Activated T-cell treated with anti-CD3 and anti-CD28 coated beads, Interleukin-2, amount 50 U/mL, for 1 hour (primary cell): ENCODE data around the gene SOS1.
A peak's percentile ranks its signal among the peaks of the same experiment; 100 is the strongest.
"Not testable (repeated sequence)": the region's sequence is repeated elsewhere in the genome, so short reads cannot be mapped to it uniquely, and the experiment has no call there.

ENCODE experiments used
- DNase-seq: peaks from one replicate; pipeline ENCODE4 v3.0.0-alpha.2; 2020

Gene SOS1

GRCh38 chr2:39138187-39138836, 17.5 kb upstream of the SOS1 start:
- not testable (repeated sequence) for DNase-seq

DNA sequence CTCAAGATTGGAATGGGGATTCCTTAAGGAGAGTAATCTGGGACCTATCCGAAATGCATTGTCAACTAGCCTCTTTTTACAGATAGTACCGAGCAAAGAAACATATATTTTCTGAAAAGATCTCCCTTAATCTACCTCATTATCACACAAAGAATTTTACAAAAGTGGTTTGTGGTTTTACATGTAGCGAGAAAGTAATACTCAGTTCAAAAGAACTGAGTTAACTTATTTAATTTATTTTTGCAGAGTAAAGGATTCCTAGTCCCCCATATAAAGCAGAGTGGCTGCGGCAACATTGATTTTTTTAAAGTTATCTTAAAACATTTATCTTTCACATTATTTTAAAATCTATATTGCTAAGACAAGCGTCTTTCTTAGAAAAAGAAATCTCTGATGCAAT, 15.9 kb upstream of the SOS1 start:
- no peak for DNase-seq

DNA sequence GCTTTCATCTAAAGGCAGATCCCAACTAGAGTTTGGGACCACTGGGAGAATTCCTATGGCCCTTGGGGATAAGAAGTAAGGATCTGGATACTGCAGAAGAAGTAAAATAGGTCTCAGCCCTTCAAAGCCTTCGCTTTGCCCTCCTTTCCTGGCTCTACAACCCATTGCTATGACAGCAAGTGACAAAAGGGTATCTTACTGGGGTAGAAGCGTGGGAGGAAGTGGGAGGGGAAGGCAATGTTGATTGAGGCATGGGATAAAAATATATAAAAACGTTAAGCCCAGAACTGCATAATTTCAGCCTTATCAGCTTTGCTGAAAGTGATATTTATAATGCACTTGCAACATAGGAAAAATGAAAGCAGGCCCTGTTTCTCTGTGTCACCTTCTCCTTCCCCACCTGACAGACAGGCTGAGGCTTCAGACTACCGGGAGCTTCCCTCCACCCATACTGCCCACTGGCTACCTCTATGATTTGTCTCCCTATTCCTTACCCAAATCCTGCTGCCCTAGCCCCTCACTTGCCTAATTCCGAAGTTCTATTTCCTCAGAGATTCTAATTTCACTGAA, 14.9 kb upstream of the SOS1 start:
- DNase-seq, result no peak

DNA sequence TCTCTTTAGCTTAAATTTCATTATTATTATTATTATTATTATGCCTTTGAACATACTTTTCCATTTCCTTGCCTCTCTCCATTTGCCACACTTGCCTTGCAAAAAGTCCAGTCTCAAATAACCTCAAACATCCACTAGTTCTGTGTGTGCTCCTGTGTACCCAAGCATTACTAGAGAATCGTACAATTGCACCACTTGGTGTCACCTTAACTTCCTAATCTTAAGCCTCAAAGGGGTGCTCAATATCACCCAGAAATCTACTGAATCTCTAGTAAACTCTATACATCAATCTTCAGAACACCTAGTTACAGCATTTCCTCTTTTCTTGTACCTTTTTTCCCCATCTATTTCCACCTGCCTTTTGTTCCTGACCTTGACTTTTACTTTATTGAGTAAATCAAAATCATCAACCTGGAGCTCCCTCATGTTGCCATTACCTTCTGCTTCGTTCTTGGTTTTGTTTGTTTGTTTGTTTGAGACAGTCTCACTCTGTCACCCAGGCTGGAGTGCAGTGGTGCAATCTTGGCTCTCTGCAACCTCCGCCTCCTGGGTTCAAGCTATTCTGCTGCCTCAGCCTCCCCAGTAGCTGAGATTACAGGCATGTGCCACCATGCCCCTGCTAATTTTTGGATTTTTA, 12.5 kb upstream of the SOS1 start:
- no peak for DNase-seq

- peak; percentile 38 for DNase-seq
Measured at GRCh38 chr2:39128919-39129391, 8.1 kb upstream of the SOS1 start.

- peak; percentile 27 for DNase-seq
Measured at GRCh38 chr2:39127973-39128372, 7.1 kb upstream of the SOS1 start.

GRCh38 chr2:39124746-39125057, 3.9 kb upstream of the SOS1 start:
- no peak for DNase-seq

- DNase-seq, result peak; percentile 94
Measured at GRCh38 chr2:39124000-39124745, 3.3 kb upstream of the SOS1 start.

DNA sequence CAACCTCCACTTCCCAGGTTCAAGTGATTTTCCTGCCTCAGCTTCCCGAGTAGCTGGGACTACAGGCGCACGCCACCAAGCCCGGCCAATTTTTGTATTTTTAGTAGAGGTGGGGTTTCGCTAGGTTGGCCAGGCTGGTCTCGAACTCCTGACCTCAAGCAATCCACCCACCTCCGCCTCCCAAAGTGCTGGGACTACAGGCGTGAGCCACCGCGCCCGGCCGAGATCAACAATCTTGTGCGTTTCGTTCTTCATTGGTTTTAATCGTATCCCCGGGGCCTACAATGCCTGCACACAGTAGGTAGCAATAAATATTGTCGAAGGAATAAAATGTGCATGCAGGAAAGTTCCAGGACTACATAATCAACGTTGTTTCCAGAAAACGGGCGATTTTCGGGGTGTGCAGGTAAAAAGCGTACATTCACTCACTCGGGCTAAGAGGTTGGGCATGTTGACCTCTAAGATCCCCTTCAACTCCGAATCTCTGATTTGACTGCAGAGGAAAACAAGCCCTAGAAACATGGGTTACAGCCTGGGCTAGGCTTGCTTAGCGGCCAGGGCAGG, 2.7 kb upstream of the SOS1 start:
- DNase-seq, result no peak

DNA sequence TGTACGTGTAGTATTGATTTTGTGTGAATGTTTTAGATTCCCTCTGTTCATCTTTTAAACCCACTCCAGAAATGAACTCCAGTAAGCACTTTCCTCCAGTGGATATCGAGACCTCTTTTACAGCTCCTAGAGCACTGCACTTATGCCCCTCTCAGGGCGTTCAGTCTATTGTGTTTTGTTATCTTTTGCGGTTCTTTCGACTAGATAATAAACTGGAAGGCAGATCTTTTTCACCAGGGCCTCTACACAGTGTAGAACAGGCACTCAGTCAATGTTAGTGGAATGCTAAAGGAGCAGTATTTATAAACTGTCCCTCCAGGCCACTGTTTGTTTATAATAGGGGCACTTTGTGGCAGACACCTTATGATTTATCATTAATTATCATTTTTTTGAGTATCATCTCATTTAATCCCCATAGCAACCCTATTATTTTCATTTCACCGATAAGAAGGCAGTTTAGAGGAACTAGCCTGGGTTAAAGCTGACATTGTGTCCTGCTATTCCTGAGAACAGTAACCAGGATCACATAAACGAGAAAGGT, 742 bp upstream of the SOS1 start:
- DNase-seq, result no peak

- DNase-seq, result no peak
Measured at GRCh38 chr2:39120521-39120770, 405 bp downstream of the SOS1 start.

DNA sequence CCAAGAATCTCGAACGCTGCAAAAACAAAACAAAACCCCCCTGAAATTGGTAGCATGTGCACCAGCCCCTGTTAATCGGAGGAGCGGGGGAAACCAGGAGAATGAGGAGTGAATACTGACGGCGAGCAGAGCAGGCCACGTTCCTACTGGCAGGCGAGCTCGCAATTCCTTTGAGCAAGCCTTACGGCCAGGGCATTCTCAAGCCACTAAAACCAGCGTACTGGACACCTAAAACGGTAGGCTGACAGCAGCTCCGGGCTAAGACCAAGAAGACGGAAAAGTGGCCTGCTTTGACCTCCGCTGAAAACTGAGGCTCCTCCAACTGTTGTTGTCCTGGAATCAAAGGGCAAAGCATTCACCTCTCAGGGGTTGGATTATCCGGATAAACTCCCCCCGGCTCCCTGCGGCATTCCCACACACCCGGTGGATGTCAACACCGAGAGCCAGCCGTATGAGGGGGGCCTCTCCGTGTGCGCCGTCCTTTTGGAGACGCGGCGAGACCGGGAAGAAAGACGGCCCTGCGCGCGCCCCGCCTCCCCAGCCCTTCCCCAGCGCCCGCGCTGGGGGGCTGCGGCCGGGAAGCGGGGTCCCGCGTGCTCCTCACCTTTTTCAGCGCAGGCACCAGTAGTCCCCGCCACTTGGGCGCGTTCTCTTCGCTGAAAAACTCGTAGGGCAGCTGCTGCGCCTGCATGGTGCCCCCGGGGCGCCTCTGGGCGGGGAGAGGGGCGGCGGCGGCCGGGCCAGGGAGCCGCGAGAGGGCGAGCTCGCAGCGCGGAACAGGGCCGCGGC, 925 bp downstream of the SOS1 start:
- peak; percentile 75 for DNase-seq

DNA sequence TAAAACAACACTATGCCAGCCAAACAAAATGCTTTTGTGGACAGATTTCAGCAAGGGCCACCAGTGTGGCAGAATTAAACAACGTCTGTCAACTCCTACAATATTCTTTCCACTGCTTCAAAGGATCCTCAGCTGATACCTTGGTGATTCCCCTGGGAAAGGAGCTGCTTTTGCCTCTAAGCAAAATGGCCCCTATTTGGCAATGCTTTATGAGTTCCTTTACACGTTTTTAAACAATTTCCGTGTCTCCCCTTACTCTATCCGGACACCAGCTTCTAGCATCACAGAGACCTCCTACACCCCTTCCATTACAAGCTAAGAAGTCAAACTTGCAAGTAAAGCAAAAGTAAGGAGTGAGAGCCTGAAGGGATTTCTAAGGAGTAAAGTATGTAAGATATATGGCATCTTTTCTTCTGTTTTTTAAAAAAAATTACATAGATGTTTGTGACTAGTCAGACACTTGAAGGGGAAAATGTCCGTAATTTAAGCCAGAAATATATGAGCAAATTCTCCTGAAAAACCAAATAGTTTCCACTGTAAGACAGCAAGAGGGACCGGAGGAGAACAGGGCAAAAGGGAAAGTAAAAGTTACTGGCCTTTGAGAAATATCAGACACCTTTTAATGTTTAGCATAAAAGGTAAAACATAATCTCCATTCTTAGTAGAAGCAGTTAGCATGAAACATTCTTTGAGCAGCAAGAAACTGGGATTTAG, 1.9 kb downstream of the SOS1 start:
- no peak for DNase-seq

DNA sequence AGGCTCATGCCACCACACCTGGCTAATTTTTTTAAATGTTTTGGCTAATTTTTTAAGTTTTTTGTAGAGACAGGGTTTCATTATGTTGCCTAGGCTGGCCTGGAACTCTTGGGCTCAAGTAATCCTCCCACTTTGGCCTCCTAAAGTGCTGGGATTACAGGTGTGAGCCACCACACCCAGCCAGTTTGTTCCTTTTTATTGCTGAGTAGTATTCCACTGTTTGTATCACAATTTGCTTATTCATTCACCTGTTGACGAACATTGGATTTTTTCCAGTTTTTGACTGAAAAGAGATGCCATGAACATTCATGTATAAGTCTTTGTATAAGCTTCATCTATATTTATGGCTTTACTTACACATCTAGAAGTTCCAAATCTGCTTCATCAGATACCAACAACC, 5.3 kb downstream of the SOS1 start:
- DNase-seq, result no peak

- no peak for DNase-seq
Measured at GRCh38 chr2:39114771-39115170, 6.1 kb downstream of the SOS1 start.

DNA sequence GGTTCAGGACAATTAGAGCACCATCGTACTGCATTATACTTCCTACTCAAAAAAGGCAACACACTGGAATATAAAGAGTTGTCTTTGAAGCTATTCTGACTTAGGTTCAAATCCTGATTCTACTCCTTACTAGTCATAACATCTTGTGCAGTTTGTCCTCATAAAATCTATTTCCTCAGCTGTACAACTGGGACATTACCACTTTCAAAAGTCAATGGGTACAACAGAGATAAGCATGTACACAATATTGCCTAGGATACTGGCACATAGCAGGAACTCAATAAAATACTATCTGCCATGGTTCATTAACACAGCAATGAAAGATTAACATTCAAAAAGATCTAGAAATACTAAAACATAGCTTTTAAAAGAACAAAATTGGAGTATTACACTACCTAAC, 11.3 kb downstream of the SOS1 start:
- no peak for DNase-seq

DNA sequence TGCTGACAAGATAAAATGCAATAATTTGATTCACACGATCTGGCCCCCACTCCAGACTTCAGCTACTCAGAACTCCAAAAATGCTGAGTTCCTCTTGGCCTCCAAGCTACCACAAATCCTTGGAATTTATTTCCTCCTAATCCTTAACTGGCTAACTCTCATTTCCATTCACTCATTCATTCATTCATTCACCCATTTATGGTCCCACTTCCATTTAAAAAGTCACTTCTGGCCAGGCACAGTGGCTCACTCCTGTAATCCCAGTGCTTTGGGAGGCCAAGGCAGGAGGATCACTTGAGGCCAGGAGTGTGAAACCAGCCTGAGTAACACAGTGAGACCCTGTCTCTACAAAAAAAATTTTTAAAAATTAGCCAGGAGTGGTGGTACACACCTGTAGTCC, 12.5 kb downstream of the SOS1 start:
- no peak for DNase-seq

GRCh38 chr2:39107724-39108273, 13.1 kb downstream of the SOS1 start:
- no peak for DNase-seq

DNA sequence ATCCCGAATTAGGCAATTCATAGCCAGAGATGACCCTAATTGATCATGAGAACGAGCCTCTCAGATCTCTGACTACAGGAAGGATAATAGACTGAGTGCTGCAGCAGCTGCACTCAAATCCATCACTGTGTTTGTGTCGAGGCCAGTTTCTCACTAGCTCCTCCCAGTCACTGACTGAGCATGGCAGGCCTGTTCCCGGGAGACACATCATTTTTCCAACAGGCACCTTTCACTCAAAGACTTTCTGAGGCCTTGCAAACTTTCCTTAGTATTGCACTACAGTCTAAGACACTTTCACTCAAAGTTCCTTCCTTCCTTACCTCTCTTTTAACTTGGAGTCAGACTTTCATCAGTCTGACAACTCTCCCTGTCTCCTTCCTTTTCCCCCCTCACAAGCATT, 13.7 kb downstream of the SOS1 start:
- no peak for DNase-seq

GRCh38 chr2:39099870-39100728, 20.8 kb downstream of the SOS1 start:
- no peak for DNase-seq
